NCI-H82 treated with DMSO at 0.1 percent for 48 hours (cell line): ENCODE data around the gene SIAE.

ENCODE experiments used
- DNase-seq: peaks from one replicate; lab custom pipeline; 2025; ENCODE audit not compliant: unreplicated experiment; lab: John Stamatoyannopoulos, UW

SIAE gene

GRCh38 chr11:124583781-124584180 is 89.8 kb downstream of the SIAE start:
- DNase-seq: no peak
